G401.6 (cell line): ENCODE results near the gene PLCE1.
"Not testable (repeated sequence)": the region's sequence is repeated elsewhere in the genome, so short reads cannot be mapped to it uniquely, and the experiment has no call there.

Experiments
- FAIRE-seq: peaks from 2 replicates; lab custom pipeline; 2012; peaks lifted over from hg19 to GRCh38; lab: Jason Lieb, UNC

Gene PLCE1

GRCh38 chr10:93993782-93994437, at the start of gene PLCE1:
TSS of gene PLCE1 (plus strand) at chr10:93993931. CDS start at chr10:94031047, 37,116 bp downstream.
- no peak for FAIRE-seq

GRCh38 chr10:93945819-93946218, 47.9 kb upstream of the PLCE1 start:
- no peak for FAIRE-seq

GRCh38 chr10:93947055-93947454, 46.7 kb upstream of the PLCE1 start:
- FAIRE-seq, result no peak

- FAIRE-seq, result no peak
These were observed 46.2 kb upstream of the PLCE1 start for GRCh38 chr10:93947524-93947923.

- FAIRE-seq, result no peak
These were observed 41.8 kb upstream of the PLCE1 start for GRCh38 chr10:93951905-93952304.

- peak; percentile 30 for FAIRE-seq
These were observed 39.4 kb upstream of the PLCE1 start for GRCh38 chr10:93954299-93954698.

- no peak for FAIRE-seq
These were observed 38.9 kb upstream of the PLCE1 start for GRCh38 chr10:93954726-93955363.

- no peak for FAIRE-seq
These were observed 34.9 kb upstream of the PLCE1 start for GRCh38 chr10:93958834-93959233.

GRCh38 chr10:93960988-93961387, 32.7 kb upstream of the PLCE1 start:
- not testable (repeated sequence) for FAIRE-seq

GRCh38 chr10:93962973-93963372, 30.8 kb upstream of the PLCE1 start:
- FAIRE-seq, result no peak

GRCh38 chr10:93963434-93963833, 30.3 kb upstream of the PLCE1 start:
- FAIRE-seq, result no peak

GRCh38 chr10:93965911-93966310, 27.8 kb upstream of the PLCE1 start:
- FAIRE-seq, result no peak

- no peak for FAIRE-seq
These were observed 26.0 kb upstream of the PLCE1 start for GRCh38 chr10:93967756-93968155.

GRCh38 chr10:93968540-93968945, 25.2 kb upstream of the PLCE1 start:
- no peak for FAIRE-seq

- not testable (repeated sequence) for FAIRE-seq
These were observed 23.2 kb upstream of the PLCE1 start for GRCh38 chr10:93970433-93971010.

- FAIRE-seq, result no peak
These were observed 19.8 kb upstream of the PLCE1 start for GRCh38 chr10:93973748-93974445.

GRCh38 chr10:93977442-93977841, 16.3 kb upstream of the PLCE1 start:
- FAIRE-seq, result no peak

- no peak for FAIRE-seq
These were observed 13.2 kb upstream of the PLCE1 start for GRCh38 chr10:93980486-93980885.

GRCh38 chr10:93991114-93991513, 2.6 kb upstream of the PLCE1 start:
- FAIRE-seq, result no peak

GRCh38 chr10:93991596-93992284, 2.0 kb upstream of the PLCE1 start:
- no peak for FAIRE-seq

- no peak for FAIRE-seq
These were observed 1.2 kb upstream of the PLCE1 start for GRCh38 chr10:93992400-93993030.

- FAIRE-seq, result no peak
These were observed 333 bp upstream of the PLCE1 start for GRCh38 chr10:93993414-93993781.
